Stimulated activated CD8-positive, alpha-beta memory T cell treated with anti-CD3 and anti-CD28 coated beads, Interleukin-12 subunit alpha, Interleukin-12 subunit beta, amount 100 ng/mL, for 4 hours (primary cell): ENCODE results near the gene RTF1.
"Not testable (repeated sequence)": the region's sequence is repeated elsewhere in the genome, so short reads cannot be mapped to it uniquely, and the experiment has no call there.

Source experiments
- DNase-seq: peaks from one replicate; pipeline ENCODE4 v3.0.0-alpha.2; 2020; ENCODE audit warnings: low read depth

RTF1 gene

GRCh38 chr15:41416742-41417417, at the start of gene RTF1:
Gene RTF1, plus strand, starts transcription at chr15:41417095. Its CDS starts 21 bp downstream, at chr15:41417116.
- DNase-seq, result peak; percentile 98

- no peak for DNase-seq
Measured at GRCh38 chr15:41367418-41367817, 49.5 kb upstream of the RTF1 start.

- no peak for DNase-seq
Measured at GRCh38 chr15:41377978-41378377, 38.9 kb upstream of the RTF1 start.

- DNase-seq, result not testable (repeated sequence)
Measured at GRCh38 chr15:41383974-41384749, 32.7 kb upstream of the RTF1 start.

- DNase-seq, result no peak
Measured at GRCh38 chr15:41387646-41388045, 29.2 kb upstream of the RTF1 start.

- no peak for DNase-seq
Measured at GRCh38 chr15:41392659-41393058, 24.2 kb upstream of the RTF1 start.

- DNase-seq, result no peak
Measured at GRCh38 chr15:41394924-41395323, 22.0 kb upstream of the RTF1 start.

GRCh38 chr15:41396111-41396510, 20.8 kb upstream of the RTF1 start:
- DNase-seq, result no peak

- no peak for DNase-seq
Measured at GRCh38 chr15:41401904-41402267, 15.0 kb upstream of the RTF1 start.

- no peak for DNase-seq
Measured at GRCh38 chr15:41407341-41407740, 9.6 kb upstream of the RTF1 start.

- DNase-seq, result no peak
Measured at GRCh38 chr15:41408234-41408641, 8.7 kb upstream of the RTF1 start.

GRCh38 chr15:41411031-41411430, 5.9 kb upstream of the RTF1 start:
- no peak for DNase-seq

- no peak for DNase-seq
Measured at GRCh38 chr15:41411441-41411840, 5.5 kb upstream of the RTF1 start.

- no peak for DNase-seq
Measured at GRCh38 chr15:41416128-41416741, 660 bp upstream of the RTF1 start.

GRCh38 chr15:41417418-41418195, 712 bp downstream of the RTF1 start:
- no peak for DNase-seq

- no peak for DNase-seq
Measured at GRCh38 chr15:41423979-41424659, 7.2 kb downstream of the RTF1 start.

GRCh38 chr15:41424809-41425208, 7.9 kb downstream of the RTF1 start:
- no peak for DNase-seq

GRCh38 chr15:41425907-41426306, 9.0 kb downstream of the RTF1 start:
- not testable (repeated sequence) for DNase-seq

- no peak for DNase-seq
Measured at GRCh38 chr15:41429003-41429890, 12.4 kb downstream of the RTF1 start.

GRCh38 chr15:41435037-41435786, 18.3 kb downstream of the RTF1 start:
- no peak for DNase-seq
